NT2/D1 (cell line): ENCODE data around the gene KRT75.

Experiments
- DNase-seq: peaks from one replicate; pipeline ENCODE4 v3.0.0-alpha.2; 2011; ENCODE audit warnings: low read depth, low spot score
- H3K27me3 ChIP-seq: 2 replicates; pipeline ENCODE4 v1.6.0; 2011; ENCODE audit warnings: mild to moderate bottlenecking; ENCODE audit not compliant: insufficient read length, insufficient read depth
- H3K36me3 ChIP-seq: 2 replicates; pipeline ENCODE4 v1.6.1; 2011; ENCODE audit warnings: mild to moderate bottlenecking, low read length, mixed read lengths; ENCODE audit not compliant: insufficient read depth, insufficient read length
- H3K4me1 ChIP-seq: 2 replicates; pipeline ENCODE4 v1.5.1; 2011; ENCODE audit not compliant: insufficient read depth, insufficient read length
- H3K4me3 ChIP-seq: 2 replicates; pipeline ENCODE4 v1.5.1; 2011; ENCODE audit warnings: low read depth; ENCODE audit not compliant: insufficient read length
- H3K9ac ChIP-seq: 2 replicates; pipeline ENCODE4 v1.6.0; 2011; ENCODE audit warnings: low read depth; ENCODE audit not compliant: insufficient read length
- H3K9me3 ChIP-seq: 2 replicates; pipeline ENCODE4 v1.5.1; 2011; ENCODE audit warnings: mild to moderate bottlenecking, low read length; ENCODE audit not compliant: insufficient read depth
- SUZ12 ChIP-seq: IDR thresholded peaks from 2 replicates; pipeline ENCODE4 v1.6.1; 2011; ENCODE audit not compliant: insufficient read length, insufficient read depth; ENCODE audit errors: extremely low read depth
- YY1 ChIP-seq: IDR thresholded peaks from 2 replicates; pipeline ENCODE4 v1.6.1; 2011; ENCODE audit not compliant: insufficient read length, insufficient read depth
- ZNF274 ChIP-seq: IDR thresholded peaks from 2 replicates; pipeline ENCODE4 v1.6.1; 2011; ENCODE audit warnings: mild to moderate bottlenecking, low read depth, low read length

KRT75 gene

GRCh38 chr12:52390739-52391617 is 43.2 kb downstream of the KRT75 start:
- Histone ChIP-seq H3K27me3 (no peaks in the 10 kb centered on the region), H3K36me3 (no peaks in the 10 kb centered on the region), H3K4me1 (peaks cover 8% of the 10 kb centered on the region), H3K4me3 (no peak overlapping the region), H3K9me3 (no peaks in the 10 kb centered on the region), H3K9ac (peak overlapping the region; percentile 21)
- peak; percentile 30 for DNase-seq
- TF ChIP-seq SUZ12 (no peak), ZNF274 (no peak)

GRCh38 chr12:52389313-52390207 is 44.6 kb downstream of the KRT75 start:
- no peaks in the 10 kb centered on the region for H3K36me3 ChIP-seq
- H3K9ac ChIP-seq = peak overlapping the region; percentile 27
- peaks cover 8% of the 10 kb centered on the region for H3K4me1 ChIP-seq
- TF ChIP-seq ZNF274 (no peak), SUZ12 (no peak), YY1 (no peak)
- peak; percentile 22 for DNase-seq
- H3K27me3 ChIP-seq = no peaks in the 10 kb centered on the region
- H3K9me3 ChIP-seq = no peaks in the 10 kb centered on the region
- no peak overlapping the region for H3K4me3 ChIP-seq

GRCh38 chr12:52387859-52388258 is 46.3 kb downstream of the KRT75 start:
- Histone ChIP-seq H3K4me3 (no peak overlapping the region), H3K9me3 (no peaks in the 10 kb centered on the region), H3K36me3 (no peaks in the 10 kb centered on the region), H3K27me3 (no peaks in the 10 kb centered on the region), H3K4me1 (peaks cover 8% of the 10 kb centered on the region), H3K9ac (no peak overlapping the region)
- TF ChIP-seq YY1 = no peak
- TF ChIP-seq SUZ12 = no peak
- no peak for TF ChIP-seq ZNF274
- DNase-seq = no peak

GRCh38 chr12:52385226-52385702 is 48.9 kb downstream of the KRT75 start, which contains the start of gene KRT84:
TSS of gene KRT84 (minus strand) at chr12:52385652. CDS start at chr12:52385585, 67 bp downstream.
- DNase-seq = no peak
- Histone ChIP-seq H3K9ac (no peak within 1 kb of the TSS), H3K4me1 (peaks cover 2% of the 10 kb centered on the region), H3K9me3 (no peaks in the 10 kb centered on the region), H3K4me3 (no peak within 1 kb of the TSS), H3K27me3 (no peaks in the 10 kb centered on the region), H3K36me3 (no peaks in the 10 kb centered on the region)
- TF ChIP-seq ZNF274 (no peak), SUZ12 (no peak), YY1 (no peak)

GRCh38 chr12:52383331-52383730 is 50.8 kb downstream of the KRT75 start:
- no peak overlapping the region for H3K9ac ChIP-seq
- H3K9me3 ChIP-seq = no peaks in the 10 kb centered on the region
- H3K4me1 ChIP-seq = no peaks in the 10 kb centered on the region
- no peak for DNase-seq
- H3K36me3 ChIP-seq = no peaks in the 10 kb centered on the region
- no peaks in the 10 kb centered on the region for H3K27me3 ChIP-seq
- no peak overlapping the region for H3K4me3 ChIP-seq
- TF ChIP-seq YY1 (no peak), ZNF274 (no peak), SUZ12 (no peak)

GRCh38 chr12:52382854-52383253 is 51.3 kb downstream of the KRT75 start:
- TF ChIP-seq YY1 = no peak
- no peak for TF ChIP-seq SUZ12
- no peak for TF ChIP-seq ZNF274
- Histone ChIP-seq H3K4me3 (no peak overlapping the region), H3K9ac (no peak overlapping the region), H3K36me3 (no peaks in the 10 kb centered on the region), H3K4me1 (no peaks in the 10 kb centered on the region), H3K9me3 (no peaks in the 10 kb centered on the region), H3K27me3 (no peaks in the 10 kb centered on the region)
- no peak for DNase-seq

- Histone ChIP-seq H3K36me3 (no peaks in the 10 kb centered on the region), H3K9ac (no peak overlapping the region), H3K4me3 (no peak overlapping the region), H3K4me1 (no peaks in the 10 kb centered on the region), H3K27me3 (no peaks in the 10 kb centered on the region), H3K9me3 (no peaks in the 10 kb centered on the region)
- TF ChIP-seq YY1 = no peak
- no peak for TF ChIP-seq ZNF274
- no peak for TF ChIP-seq SUZ12
- DNase-seq = no peak
Observed at GRCh38 chr12:52381206-52381605, 53.0 kb downstream of the KRT75 start.
